Fibroblast of peridontal ligament (primary cell): ENCODE measurements around the gene TTYH3.

Experiments
- DNase-seq: peaks from one replicate; pipeline ENCODE4 v3.0.0-alpha.2; 2010; ENCODE audit errors: extremely low read depth

TTYH3 gene

DNA sequence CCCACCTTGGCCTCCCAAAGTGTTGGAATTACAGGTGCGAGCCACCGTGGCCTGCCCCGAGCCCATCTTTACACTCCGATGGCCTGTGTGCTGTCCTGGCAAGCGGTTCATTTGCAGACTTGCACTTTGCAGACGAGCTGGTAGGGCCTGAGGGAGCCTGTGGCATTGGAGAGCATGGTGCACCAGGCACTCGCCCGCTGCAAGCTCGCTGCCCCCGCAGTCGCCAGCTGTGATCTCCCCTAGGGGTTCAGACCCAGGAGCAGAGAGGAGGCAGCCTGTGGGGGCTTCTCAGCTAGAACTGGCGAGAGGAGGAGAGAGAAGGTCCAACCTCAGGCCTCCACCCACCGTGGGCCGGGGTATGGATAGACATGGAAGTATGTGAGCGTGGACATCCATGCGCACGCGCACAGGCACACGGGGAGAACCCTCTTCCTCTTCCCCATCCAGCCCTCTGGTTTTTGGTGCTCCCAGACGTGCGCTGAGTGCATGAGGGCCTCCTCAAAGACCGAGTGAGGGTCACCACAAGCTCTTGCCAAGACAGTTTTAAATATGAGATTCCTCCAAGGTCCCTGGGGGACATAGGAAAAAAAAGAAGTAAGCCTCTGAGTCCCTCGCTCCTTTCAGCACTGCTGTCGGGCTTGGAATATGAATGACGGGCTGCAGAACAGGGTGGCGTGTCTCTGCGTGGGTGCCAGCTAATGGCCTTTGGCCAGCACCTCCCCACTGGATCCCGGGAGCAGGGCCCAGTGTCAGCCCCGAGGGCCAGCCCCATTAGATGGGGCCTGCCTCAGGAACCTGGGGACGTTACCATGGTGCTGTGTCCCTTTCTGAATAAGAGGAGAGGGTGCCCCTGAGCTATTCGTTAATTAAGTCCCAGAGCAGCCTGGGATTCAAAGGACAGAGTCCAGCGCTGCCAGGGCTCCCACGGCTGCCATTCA is 15.1 kb upstream of the TTYH3 start:
- no peak for DNase-seq

DNA sequence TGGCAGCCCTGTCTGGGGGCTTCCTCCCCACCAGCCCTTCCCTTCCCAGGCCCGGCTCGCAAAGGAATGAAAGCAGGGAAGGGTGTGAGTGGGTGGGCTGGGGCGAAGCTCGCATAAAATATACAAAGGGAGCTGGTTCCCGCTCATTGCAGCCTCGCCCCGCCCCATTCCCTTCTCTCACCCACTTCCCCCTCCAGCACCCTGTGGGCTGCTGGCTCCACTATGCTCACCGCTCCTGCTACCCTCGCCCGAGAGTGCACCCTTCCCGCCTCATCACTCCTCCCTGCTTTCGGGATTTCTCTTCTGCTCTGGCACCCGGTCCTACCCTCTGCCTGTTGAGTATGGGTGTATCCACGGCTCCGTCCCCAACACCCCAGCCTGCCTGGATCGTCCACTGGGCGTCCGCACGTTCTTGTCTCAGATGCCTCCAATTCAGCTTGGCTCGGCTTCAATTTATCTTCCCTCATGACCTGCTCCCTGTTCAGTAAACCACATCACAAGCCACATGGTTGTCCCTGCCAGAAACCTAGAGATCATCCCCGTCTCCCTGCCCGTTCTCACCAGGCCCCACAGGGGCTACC is 14.4 kb upstream of the TTYH3 start:
- no peak for DNase-seq

DNA sequence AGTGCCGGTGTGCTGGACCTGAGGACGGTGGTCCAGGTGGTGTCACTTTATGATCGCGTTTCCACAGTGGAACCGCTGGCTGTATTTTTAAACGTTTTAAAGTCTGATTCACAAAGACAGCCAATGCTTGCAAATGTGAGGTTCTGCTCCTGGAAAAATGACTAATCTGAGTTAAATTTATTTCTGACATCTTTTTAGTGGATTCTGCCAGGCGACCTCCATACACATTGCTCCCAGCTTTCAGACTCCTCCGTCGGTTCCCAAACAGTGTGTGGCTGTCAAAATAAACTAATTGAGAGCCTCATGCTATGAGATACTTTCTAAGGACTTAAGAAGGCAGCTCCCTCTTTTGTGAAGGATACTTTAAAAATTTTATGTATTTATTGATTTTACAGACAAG is 12.7 kb upstream of the TTYH3 start:
- peak; percentile 69 for DNase-seq

DNA sequence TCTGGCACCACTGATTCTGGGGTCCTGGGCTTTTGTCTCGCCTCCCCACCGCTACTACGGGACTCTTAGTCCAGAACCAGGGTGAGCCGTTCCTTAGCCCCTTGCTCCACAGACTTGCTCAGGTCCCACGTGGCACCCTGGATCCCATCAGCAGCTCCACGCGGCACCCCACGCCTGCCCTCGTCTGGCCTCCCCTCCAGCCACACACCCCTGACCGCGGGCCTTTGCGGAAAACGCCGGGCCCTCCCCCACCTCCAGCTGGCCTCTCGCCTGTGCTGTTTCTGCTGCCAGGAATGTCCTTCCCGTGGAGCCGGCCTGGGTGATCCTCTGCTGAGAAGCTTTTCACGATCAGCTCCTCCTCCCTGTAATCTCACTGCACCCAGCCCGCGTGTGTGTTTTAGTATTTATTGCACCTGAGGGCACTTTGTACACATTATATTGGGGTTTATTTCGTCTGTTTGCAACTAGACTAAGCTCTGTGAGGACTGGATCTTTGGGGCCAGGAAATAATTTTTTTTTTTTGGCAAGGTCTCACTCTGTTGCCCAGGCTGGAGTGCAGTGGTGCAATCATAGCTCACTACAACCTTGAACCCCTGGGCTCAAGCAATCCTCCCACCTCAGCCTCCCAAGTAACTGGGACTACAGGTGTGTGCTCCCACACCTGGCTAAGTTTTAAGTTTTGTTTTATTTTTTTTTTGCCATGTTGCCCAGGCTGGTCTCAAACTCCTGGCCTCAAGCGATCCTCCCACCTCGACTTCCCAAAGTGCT is 10.5 kb upstream of the TTYH3 start:
- DNase-seq, result peak; percentile 44

DNA sequence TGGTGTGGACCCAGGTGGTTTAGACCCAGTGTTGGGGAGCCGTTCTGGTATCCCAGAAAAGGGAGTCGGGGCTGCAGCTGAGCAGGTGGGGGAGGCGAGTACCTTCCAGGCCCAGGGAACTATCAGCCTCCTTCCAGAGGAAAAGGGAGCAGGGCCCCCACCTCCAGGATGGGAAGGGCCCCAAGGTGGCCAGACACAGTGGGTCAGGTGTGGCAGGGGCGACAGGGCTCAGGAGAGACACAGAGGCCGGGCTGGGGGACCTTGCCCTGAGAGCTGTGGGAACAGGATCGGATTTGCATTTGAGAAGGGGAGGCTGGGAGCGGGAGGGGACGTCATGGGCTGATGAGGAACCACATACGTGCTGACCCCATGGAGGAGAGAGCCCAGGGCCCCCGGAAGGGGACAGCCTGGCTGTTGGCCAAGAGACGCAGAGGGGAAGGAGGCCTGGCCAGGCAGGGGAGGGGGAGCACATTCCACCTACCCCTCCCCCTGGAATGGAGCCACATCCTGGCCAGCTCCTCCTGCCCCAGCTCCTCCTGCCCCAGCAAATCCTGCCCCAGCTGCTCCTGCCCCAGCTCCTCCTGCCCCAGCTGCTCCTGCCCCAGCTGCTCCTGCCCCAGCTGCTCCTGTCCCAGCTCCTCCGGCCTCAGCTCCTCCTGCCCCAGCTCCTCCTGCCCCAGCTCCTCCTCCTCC is 9.7 kb upstream of the TTYH3 start:
- DNase-seq, result no peak

DNA sequence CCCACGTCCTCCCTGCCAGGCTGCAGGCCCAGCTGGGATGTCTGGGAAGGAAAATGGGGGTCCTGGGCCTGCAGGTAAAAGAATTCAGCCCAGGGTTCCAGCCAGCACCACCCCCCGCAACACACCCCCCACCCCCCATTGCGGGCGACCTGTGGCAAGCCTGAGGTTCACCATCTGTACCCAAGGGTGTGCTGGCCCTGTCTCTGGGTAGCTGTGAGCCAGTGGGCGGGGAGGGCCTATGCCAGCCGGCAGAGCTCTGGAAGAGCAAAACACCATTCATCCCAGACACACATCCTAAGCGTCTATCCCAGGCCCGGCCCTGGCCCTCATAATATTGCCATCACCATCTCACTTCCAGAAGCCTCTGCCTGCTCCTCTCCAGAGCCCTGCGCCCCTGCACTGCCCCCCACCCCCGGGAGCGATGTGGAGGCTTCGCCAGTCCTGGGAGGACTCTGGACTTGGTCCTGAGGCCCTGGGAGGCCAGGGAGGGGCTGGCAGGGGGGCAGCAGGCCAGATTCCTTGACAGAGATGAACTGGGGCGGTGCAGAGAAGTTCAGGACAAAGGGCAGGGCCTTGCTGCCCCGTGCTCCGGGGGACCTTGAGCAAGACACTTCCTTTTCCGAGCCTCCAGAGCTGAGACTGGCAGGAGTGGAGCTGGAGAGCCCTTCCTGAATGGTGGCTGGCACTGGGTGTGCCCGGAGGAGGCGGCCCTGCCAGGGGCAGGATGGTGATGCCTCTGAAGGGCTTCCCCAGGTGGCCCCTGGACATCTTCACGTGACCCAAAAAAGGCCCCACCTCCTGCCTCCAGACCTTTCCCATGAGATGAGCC is 8.7 kb upstream of the TTYH3 start:
- DNase-seq, result no peak

DNA sequence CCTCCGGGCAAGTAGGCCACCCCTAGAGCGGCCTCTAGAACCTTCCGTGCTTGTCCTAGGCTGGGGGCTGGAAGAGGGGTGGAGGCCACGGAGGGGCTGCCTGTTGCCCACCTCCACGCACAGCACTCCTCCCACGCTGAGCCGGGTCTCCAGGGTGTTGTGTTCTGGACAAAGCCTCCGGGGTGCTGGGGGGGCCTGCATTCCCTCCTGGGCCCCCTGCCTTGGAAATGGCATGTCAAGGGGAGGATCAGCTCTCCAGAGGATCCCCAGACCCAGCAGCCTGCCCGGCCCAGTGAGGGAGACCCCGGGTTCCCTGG is 8.1 kb upstream of the TTYH3 start:
- no peak for DNase-seq

DNA sequence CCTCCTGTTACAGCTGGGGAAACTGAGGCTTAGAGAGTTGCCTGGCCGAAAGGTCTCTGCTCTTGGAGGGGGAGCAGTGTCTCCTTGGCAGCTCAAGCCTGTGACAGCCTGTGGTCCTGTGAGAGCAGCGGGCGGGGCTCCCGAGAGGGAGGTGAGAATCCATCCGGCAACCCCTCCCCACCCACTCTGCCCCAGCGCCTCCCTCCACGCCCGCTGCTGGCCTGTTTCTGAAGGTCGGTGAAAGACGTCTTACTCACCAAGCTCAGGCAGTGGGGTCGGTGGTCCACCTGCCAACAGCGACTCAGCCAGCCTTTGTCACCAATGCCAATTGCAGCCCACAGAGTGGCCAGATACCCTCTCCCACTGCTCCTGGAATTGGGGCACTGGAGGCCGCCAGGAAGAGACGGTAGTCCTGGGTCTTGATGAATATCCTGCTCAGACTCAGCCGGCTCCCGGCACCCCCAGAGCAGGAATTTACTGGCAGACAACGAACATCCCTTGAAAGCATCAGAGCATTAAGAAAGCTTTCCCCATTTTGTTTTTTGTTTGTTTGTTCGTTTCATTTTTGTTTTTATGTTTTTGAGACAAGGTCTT is 7.4 kb upstream of the TTYH3 start:
- DNase-seq, result no peak

DNA sequence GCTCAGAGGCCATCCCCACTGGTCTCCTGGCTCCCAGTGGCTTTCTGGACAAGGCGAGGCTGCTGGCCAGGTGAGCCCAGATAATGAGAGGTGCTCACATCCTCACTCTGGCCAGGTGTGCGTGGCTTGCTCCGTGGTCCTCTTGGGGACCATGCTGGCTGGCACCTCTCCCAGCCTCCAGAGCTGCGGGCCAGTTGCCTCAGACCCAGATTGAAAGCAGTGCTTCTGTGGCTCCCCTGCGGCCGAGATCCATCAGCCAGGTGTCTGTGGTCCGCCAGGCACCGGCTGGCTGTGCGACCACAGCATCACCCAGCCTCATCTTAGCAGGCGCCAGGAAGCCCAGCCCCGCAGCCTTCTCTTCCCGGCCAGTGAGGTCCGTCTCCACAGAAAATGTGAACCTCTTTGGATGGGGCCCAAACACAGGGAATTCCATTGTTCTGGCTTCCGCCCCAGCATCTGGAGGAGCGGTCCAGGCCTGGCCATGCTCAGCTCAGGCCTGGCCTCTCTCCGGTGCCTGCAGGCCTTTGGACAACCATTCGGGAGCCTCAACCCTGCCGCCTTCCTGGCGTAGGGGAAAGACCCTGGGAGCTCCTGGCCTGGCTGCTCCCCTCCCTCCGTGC is 5.2 kb upstream of the TTYH3 start:
- no peak for DNase-seq

DNA sequence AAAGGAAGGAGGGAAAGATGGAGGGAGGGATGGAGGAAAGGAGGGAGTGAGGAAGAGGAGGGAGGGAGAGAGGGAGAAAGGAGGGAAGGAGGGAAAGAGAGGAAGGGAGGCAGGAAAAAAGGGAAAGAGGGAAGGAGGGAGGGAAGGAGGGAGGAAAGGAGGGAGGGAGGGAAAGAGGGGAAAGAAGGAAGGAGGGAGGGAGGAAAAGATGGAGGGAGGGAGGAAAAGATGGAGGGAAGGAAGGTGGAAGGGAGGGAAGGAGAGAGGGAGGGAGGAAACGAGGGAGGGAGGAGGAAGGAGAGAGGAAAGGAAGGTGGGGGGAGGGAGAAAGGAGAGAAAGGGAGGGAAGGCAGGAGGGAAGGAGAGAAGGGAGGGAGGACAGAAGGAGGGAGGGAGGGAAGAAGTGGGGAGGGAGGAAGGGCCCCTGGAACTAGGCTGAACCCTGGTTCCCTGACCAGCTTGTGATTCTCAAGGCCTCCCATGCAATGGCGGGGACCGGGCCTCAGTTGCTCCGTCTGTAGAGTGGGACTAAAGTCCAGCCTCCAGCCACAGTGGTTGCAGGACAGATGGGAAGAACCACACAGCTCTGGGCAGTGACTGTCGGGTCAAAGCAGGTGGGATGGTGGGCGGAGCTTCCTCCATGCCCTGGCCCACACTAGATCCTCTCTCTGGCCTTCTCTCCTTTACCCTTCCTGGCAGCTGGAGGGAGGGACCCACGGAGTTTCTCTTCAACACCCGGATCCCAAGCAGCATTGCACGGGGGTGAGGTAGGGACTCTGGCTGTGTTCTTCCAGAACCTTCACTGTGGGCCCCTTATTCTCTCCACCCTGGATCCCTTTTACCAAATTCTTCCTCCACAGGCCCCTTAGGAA is 4.3 kb upstream of the TTYH3 start:
- DNase-seq, result no peak

DNA sequence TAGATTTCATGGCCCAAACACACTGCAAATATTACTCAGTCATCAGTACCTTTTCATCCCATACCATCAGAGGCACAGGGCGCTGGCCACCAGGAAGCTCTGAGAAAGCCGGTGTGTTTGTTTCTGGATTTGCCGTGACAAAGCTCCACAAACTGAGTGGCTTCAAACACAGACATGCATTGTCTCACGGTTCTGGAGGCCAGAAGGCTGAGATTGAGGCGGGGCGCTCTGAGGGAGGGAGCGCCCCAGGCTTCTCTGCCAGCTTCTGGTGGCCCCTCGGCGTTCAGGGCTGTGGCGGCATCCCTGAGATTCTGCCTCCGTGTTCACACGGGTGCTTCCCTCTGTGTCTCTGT is 3.7 kb upstream of the TTYH3 start:
- DNase-seq, result no peak

DNA sequence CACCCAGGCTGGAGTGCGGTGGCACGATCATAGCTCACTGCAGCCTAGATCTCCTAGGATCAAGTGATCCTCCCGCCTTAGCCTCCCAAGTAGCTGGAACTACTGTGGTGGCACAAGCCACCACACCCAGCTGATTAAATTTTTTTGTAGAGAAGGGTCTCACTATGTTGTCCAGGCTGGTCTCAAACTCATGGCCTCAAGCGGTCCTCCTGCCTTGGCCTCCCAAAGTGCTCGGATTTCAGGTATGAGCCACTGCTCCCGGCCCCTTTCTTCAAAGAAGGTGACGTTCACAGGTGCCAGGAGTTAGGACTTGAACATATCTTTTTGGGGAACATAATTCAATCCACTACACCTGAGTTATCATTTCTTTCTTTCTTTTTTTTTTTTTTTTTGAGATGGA is 2.9 kb upstream of the TTYH3 start:
- no peak for DNase-seq

DNA sequence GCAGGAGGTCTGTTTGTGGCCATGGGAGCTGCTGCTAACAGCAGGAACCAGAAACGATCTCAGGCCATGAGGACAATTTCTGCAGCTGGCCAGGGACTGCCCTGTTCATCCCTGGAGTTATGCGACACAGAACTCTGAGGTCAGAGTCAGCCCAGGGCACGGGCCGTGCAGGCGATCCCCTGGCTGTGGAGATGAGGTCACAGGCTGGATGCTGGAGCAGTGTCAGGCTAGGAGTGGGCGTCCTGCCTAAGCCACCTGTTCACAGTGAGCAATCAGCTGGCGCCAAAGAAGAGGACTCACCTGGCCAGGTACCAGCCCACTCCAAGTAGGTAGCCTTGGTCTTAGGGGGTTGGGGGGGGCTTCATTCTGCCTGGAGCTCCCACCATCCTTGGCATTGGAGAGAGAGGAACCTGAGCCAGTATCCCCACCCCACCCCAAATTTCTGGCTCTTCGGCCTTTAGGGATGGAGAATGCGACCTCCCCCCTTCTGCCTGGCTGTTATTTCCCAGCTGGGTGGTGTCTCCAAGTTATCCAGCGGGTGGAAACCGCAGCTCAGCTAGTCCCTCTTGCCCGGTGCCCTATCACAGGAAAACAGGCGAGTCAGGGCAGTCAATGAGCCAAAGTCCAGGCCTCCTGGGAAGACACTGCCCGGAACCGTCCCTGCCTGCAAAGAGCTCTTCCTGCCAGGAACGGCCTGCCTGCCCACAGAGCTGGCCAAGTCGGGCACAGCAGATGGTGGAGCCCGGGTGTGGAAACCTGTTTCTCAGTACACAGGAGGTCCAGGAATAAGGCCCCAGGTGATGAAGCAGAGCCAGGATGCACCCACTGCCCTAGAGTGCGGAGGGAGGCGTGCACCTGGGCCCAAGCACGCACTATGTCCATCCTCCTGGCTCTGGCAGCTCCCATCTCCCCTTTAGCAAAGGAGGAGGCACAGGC is 1.8 kb upstream of the TTYH3 start:
- DNase-seq, result no peak

DNA sequence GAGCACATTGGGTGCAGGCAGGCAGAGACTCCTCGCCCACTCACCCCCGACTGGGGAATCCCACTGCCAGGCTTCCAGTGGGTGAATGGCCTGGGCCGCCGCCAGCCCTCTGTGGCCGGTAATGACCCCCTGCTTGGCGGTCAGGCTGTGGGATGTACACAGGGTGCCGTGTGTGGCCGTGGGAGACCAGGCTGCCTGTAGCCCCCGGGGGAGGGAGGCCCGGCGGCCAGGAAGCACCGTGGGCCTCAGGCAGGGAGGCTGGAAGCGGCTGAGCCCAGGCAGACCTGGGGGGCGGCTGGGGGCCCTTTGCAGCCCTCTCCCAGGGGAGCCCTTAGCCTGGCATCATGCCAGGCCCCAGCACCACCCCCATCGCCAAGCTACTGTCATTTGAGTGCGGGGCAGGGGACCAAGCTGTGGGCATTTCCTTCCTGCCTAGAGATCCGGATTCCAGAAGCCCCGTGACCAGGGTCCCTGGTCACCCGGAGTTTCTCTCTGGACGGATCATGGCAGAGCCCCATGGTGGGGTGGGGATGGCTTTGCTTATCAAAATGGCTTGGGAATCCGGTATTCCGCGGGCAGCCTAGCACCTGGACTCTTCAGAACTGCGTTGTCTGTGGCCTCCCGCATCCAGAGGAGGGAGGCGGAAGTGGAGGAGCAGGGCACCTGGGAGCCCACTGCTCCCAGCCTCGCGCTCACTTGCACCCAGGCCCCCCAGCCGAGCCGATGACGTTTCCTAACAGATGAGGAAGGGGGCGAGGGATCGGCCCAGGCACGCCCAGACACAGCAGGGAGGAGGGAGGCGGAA is 1.1 kb downstream of the TTYH3 start:
- DNase-seq, result peak; percentile 55

DNA sequence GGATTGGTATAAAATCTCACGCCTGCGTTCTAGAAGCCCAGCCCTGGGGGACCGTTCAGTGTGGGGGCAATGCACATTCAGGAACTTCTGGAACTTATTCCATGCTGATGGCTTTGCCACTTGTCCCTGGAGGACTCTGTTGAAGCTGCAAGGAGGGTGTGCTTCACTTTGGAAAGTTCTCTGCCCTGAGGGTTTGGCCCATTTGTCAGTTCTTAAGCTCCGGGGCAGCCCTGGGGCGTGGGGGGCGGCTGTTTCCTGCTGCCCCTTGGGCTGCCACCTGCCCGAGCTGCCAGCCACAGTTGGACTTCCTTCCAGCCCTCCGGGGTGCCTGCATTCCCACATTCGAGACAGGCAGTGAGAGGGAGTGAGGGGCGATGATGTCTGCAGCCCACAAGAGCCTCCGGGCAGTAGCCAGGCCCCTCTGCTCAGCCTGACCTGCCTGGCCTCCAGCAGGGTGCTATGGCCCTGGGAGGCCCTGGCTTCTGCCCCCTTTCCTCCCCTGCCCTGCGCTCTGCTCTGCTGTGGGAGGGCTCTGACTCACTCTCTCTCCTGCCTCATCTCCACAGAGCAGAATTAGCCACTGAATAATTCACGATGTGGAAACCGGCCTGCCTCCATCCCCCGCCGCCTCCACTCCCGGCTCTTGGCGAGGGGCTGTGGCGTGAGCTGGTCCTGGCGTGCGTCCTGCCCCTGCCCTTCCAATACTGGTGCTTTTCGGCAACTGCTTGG is 1.9 kb downstream of the TTYH3 start:
- DNase-seq, result peak; percentile 88

DNA sequence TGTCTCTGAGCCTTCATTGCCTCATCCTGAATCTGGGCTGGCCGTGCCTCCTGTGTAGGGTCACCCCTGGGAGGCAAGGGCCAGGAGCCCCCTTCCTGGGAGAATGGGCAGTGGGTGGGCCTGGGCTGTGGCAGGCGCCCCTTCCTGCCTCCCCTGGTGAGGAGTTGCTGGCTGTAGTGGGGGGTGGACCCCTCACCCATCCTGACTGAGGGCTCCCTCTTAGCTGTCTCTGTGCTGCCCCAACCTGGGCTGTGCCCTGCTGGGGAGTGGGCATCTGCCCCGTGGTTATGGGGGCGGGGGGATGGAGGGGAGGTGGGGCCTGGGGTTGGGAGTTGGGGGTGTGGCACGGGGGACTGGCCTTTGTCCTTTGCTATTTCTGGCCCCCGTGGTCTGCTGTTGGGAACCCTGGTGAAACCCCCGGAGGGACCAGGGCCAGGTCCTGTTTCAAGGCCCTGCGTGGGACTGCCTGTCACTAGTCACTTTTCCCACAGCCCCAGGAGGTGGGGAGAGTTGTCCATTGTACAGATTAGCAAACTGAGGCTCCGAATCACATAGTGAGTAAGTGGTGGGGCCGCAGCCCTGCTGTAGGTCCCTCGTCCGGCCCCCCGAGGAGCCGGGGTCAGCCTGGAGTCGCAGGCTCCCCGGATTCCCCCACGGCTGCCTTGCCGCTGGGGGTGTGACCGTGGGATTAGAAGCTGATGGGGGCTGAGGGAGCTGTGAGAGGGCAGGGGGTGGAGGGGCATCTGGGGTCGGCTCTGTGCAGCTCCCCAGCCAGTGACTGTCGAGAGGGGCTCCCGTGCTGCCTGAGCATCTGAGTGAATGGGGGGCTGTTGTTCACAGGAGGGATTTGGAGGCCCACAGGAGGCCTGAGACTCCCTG is 2.7 kb downstream of the TTYH3 start:
- DNase-seq, result no peak
